Stomach (tissue), 9 donors: Measurements from ENCODE around the gene MYL11. TPM values are rescaled to one million over a fixed set of nuclear protein-coding genes. Genes with fewer than 3 reads are reported as not detected.

Source experiments
- DNase-seq, 2 donors: peaks; one replicate each; pipeline versions ENCODE4 v3.0.0 to v3.0.0-alpha.2; 2013 to 2019
- H3K27ac ChIP-seq, 5 donors: fragments of 200-600 bp in 4 of 5; sonication (generic) in 4 of 5; one replicate each; pipeline ENCODE4 v1.5.1; 2013 to 2019; ENCODE audit warnings: mild to moderate bottlenecking in 1 of 5, moderate library complexity in 1 of 5
- H3K27me3 ChIP-seq, 3 donors: fragments of 200-600 bp; sonication (generic); one replicate each; pipeline ENCODE4 v1.5.1; 2017 to 2019; ENCODE audit warnings: mixed run types in 1 of 3
- H3K36me3 ChIP-seq, 4 donors: fragments of 200-600 bp; sonication (generic); 1 replicate in 3 of 4; 2 replicates in 1 of 4; pipeline ENCODE4 v1.5.1; 2016 to 2019
- H3K4me1 ChIP-seq, 4 donors: fragments of 200-600 bp; sonication (generic); one replicate each; pipeline ENCODE4 v1.5.1; 2016 to 2019
- H3K4me3 ChIP-seq, 4 donors: fragments of 200-600 bp; sonication (generic) in 3 of 4; one replicate each; pipeline ENCODE4 v1.5.1; 2016 to 2019; ENCODE audit warnings: mild to moderate bottlenecking in 1 of 4
- H3K9me3 ChIP-seq, 4 donors: fragments of 200-600 bp; sonication (generic); one replicate each; pipeline ENCODE4 v1.5.1; 2016 to 2019
- EP300 ChIP-seq: sonication (generic); formaldehyde crosslinking; IDR thresholded peaks from one replicate; pipeline ENCODE4 v1.6.1; 2017; ENCODE audit warnings: antibody characterized with exemption
- POLR2A ChIP-seq, 4 donors: fragments of 450-650 bp; IDR thresholded peaks; one replicate each; pipeline ENCODE4 v1.6.1; 2016; ENCODE audit warnings: antibody characterized with exemption in 4 of 4, control low read depth in 2 of 4, mild to moderate bottlenecking in 1 of 4, moderate library complexity in 1 of 4
- POLR2AphosphoS5 ChIP-seq, 3 donors: sonication (generic); formaldehyde crosslinking; IDR thresholded peaks; one replicate each; pipeline ENCODE4 v1.6.1; 2016; ENCODE audit warnings: antibody characterized with exemption in 3 of 3
- WGBS, 5 donors: extraction: QIAGEN DNeasy Blood & Tissue Kit in 3 of 5; methylation state at CpG; one replicate each; pipeline versions ENCODE4 v1.1.5 to v1.1.7; 2013 to 2018; 5-methylcytosine and 5-hydroxymethylcytosine counted together
- intact Hi-C: fragments of 100-400 bp; cut with DNase I; formaldehyde crosslinking; loops from one replicate; pipeline ENCODE4 v1.15.1; 2023; ENCODE audit warnings: low total_unique reads
- polyA plus RNA-seq, 3 donors: library from polyadenylated mRNA; stranded (reverse); fragments of 200-250 nt; gene quantifications; one replicate each; pipeline ENCODE4 v1.2.3, GENCODE V29; 2013
- total RNA-seq, 5 donors: library from RNA; depleted of rRNA; stranded (reverse); fragments of >200 nt; gene quantifications; one replicate each; pipeline versions ENCODE4 v1.1.0 to v1.2.3, GENCODE V29; 2014 to 2016
- TF ChIP-seq, protein P1 (sequence below), 7 experiments: fragments of 450-650 bp in 4 of 7; fragments of 200-600 bp in 3 of 7; sonication (generic) in 3 of 7; IDR thresholded peaks; one replicate each; pipeline ENCODE4 v1.5.1; 2016 to 2019; ENCODE audit warnings: antibody characterized with exemption in 7 of 7, control low read depth in 2 of 7, mild to moderate bottlenecking in 1 of 7
- donor health status: healthy with polysubstance abuse.
- donor health status: Bipolar disorder and iron deficiency.
- donor health status: healthy.

Gene MYL11
- total and polyA plus RNA-seq, 8 donors: 1.6 to 4.7 TPM; not detected in 6

GRCh38 chr16:30379158-30379783 lies 4.7 kb downstream of the MYL11 start:
- no peaks in the 10 kb centered on the region for H3K27me3 ChIP-seq
- WGBS, 5 donors: 26 to 46% (median 34%) methylated on average over 16 to 27 of the region's 27 CpGs
- intact Hi-C loops: no loop called here
- H3K4me3 ChIP-seq: peak overlapping the region; percentile 61 to 73 (median 66)
- no peak for DNase-seq
- peaks cover 19 to 37% (median 30%) of the 10 kb centered on the region in 4 donors for H3K4me1 ChIP-seq
- no peaks in the 10 kb centered on the region for H3K36me3 ChIP-seq
- TF ChIP-seq, protein P1, sequence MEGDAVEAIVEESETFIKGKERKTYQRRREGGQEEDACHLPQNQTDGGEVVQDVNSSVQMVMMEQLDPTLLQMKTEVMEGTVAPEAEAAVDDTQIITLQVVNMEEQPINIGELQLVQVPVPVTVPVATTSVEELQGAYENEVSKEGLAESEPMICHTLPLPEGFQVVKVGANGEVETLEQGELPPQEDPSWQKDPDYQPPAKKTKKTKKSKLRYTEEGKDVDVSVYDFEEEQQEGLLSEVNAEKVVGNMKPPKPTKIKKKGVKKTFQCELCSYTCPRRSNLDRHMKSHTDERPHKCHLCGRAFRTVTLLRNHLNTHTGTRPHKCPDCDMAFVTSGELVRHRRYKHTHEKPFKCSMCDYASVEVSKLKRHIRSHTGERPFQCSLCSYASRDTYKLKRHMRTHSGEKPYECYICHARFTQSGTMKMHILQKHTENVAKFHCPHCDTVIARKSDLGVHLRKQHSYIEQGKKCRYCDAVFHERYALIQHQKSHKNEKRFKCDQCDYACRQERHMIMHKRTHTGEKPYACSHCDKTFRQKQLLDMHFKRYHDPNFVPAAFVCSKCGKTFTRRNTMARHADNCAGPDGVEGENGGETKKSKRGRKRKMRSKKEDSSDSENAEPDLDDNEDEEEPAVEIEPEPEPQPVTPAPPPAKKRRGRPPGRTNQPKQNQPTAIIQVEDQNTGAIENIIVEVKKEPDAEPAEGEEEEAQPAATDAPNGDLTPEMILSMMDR (IDR thresholded peaks at IDR 0.05): no peak
- no peak for TF ChIP-seq EP300
- TF ChIP-seq POLR2A (IDR thresholded peaks at IDR 0.05): no peak
- TF ChIP-seq POLR2AphosphoS5 (IDR thresholded peaks at IDR 0.05): no peak
- peak overlapping the region; percentile 98 to 100 (median 99) for H3K27ac ChIP-seq
- no peaks in the 10 kb centered on the region for H3K9me3 ChIP-seq

DNA sequence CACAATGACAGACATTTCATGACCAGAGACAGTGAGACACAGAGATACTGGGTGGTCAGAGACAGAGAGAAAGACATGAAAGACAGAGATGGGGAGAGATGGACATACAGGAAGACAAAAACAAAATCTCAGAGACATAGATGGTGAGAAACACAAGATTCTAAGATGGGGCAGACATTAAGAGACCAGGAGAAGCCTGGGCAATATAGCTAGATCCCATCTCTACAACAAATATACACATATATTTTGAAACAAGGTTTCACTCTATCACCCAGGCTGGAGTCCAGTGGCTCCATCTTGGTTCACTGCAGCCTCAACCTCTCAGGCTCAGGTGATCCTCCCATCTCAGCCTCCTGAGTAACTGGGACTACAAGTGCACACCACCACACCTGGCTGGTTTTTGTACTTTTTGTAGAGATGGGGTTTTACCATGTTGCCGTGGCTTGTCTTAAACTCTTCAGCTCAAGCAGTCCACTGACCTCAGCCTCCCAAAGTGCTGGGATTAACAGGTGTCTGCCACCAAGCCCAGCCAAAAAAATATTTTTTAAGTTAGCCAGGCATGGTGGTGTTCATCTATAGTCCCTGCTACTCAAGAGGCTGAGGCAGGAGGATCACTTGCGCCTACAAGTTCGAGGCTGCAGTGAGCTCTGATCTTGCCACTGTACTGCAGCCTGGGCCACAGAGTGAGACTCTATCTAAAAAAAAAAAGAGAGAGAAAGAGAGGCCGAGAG lies 5.6 kb downstream of the MYL11 start:
- no peaks in the 10 kb centered on the region for H3K36me3 ChIP-seq
- H3K4me3 ChIP-seq: no peak overlapping the region
- TF ChIP-seq POLR2A (IDR thresholded peaks at IDR 0.05) (no peak), POLR2AphosphoS5 (IDR thresholded peaks at IDR 0.05) (no peak), EP300 (no peak)
- TF ChIP-seq, protein P1 (IDR thresholded peaks at IDR 0.05): no peak
- peaks cover 19 to 37% (median 30%) of the 10 kb centered on the region in 4 donors for H3K4me1 ChIP-seq
- intact Hi-C loops: no loop called here
- H3K9me3 ChIP-seq: no peaks in the 10 kb centered on the region
- no peak for DNase-seq
- peak overlapping the region in 1 of 5 donors; percentile 98 for H3K27ac ChIP-seq
- no peaks in the 10 kb centered on the region for H3K27me3 ChIP-seq
- whole genome bisulfite sequencing, 5 donors: 86 to 97% (median 90%) methylated on average over 4 of the region's 4 CpGs

DNA sequence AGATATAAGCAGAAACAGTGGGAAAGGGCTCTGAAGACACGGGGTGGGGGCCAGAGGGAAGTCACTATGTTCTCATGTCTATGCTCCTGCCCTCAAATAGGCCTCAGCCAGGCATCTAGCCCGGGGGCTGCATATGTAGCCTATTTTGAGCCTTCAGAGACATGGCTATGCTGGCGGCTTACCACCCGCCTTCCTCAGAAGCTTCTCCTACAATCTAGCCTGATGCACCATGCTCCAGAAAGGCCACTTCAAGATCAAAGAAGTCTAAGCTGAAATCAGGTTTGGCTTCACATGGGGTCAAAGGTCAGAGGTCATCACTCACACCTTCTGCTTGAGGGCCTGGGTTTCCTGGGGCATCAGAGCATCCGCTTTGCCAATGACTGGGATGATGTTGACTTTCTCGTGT lies 6.2 kb downstream of the MYL11 start:
- Histone ChIP-seq H3K36me3 (no peaks in the 10 kb centered on the region), H3K4me1 (peaks cover 19 to 37% (median 30%) of the 10 kb centered on the region in 4 donors), H3K9me3 (no peaks in the 10 kb centered on the region), H3K27me3 (no peaks in the 10 kb centered on the region), H3K4me3 (no peak overlapping the region), H3K27ac (peak overlapping the region in 1 of 5 donors; percentile 41)
- TF ChIP-seq POLR2AphosphoS5 (IDR thresholded peaks at IDR 0.05) (no peak), EP300 (no peak), POLR2A (IDR thresholded peaks at IDR 0.05) (no peak)
- TF ChIP-seq, protein P1 (IDR thresholded peaks at IDR 0.05): no peak
- intact Hi-C loops: no loop called here
- 81 to 87% (median 85%) methylated on average over 6 of the region's 6 CpGs for WGBS, 5 donors
- DNase-seq: no peak

DNA sequence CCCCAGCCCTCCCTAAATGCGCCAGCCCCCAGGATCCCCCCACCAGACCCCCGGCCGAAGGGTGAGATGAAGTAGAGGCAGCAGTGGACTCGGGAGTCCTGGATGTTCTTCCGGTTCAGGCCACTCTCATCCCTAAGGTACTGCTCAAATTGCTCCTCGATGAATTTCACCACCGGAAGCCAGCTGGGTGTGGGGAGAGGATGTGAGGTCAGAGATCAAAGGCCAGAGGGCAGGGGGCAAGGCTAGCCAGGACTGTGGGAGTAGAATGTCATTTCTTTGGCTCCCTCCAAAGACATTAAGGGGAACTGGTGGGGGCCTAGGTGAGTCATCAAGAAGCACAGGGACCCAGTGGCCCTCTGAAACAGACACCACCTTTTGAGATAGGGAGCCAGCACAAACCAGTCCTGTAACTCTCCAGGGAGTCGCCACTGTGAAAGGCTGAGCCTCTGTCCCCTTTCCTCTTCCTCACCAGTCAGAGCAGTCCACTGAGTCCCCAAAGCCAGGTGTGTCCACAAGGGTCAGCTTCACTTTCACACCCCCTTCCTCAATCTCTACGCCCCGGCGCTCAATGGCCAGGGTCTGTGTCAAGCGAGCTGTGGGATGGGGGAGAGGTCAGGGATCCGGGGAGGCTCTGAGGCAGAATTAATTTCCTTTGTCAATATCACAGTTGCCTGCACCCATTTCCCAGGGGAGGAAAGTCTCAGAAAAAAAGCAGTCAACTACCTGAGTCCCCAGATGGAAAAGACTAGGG lies 6.9 kb downstream of the MYL11 start:
- intact Hi-C loops: no loop called here
- WGBS, 5 donors: 67 to 79% (median 78%) methylated on average over 9 to 13 of the region's 13 CpGs
- no peak for TF ChIP-seq POLR2A (IDR thresholded peaks at IDR 0.05)
- no peak for TF ChIP-seq EP300
- TF ChIP-seq, protein P1 (IDR thresholded peaks at IDR 0.05): no peak
- TF ChIP-seq POLR2AphosphoS5 (IDR thresholded peaks at IDR 0.05): no peak
- Histone ChIP-seq H3K27me3 (no peaks in the 10 kb centered on the region), H3K36me3 (no peaks in the 10 kb centered on the region), H3K27ac (peak overlapping the region in 4 of 5 donors; percentile 9 to 60 (median 40)), H3K4me1 (peaks cover 19 to 36% (median 30%) of the 10 kb centered on the region in 4 donors), H3K9me3 (no peaks in the 10 kb centered on the region), H3K4me3 (peak overlapping the region in 2 of 4 donors; percentile 9 to 32)
- no peak for DNase-seq
